GM23338 (cell line): ENCODE data around the gene PTPDC1. TPM values are rescaled to one million over a fixed set of nuclear protein-coding genes. Genes with fewer than 3 reads are reported as not detected.

Experiments
- ATAC-seq: fragments of 200-7000 bp; cut with Tn5 transposase; 3 replicates; pipeline ENCODE4 v1.9.1; 2020
- DNase-seq: peaks from one replicate; pipeline ENCODE4 v3.0.0-alpha.2; 2015; ENCODE audit warnings: low spot score
- H2AFZ ChIP-seq: fragments of 200-600 bp; sonication (generic); 2 replicates; pipeline ENCODE4 v1.8.0; 2016; ENCODE audit warnings: antibody characterized with exemption, mild to moderate bottlenecking, moderate library complexity
- H3F3A ChIP-seq: fragments of 200-600 bp; sonication (generic); replicated peaks from 2 replicates; pipeline ENCODE4 v1.8.0; 2017; ENCODE audit warnings: antibody characterized with exemption, mixed run types, low read depth
- H3K27ac ChIP-seq: fragments of 200-600 bp; sonication (generic); 2 replicates; pipeline ENCODE4 v1.6.1; 2016; ENCODE audit warnings: low read depth
- H3K27me3 ChIP-seq: fragments of 200-600 bp; sonication (generic); 2 replicates; pipeline ENCODE4 v1.8.0; 2016; ENCODE audit warnings: mild to moderate bottlenecking, mixed run types, moderate library complexity; ENCODE audit not compliant: insufficient read depth
- H3K36me3 ChIP-seq: fragments of 200-600 bp; sonication (generic); 2 replicates; pipeline ENCODE4 v1.8.0; 2016; ENCODE audit warnings: mild to moderate bottlenecking; ENCODE audit not compliant: insufficient read depth
- H3K4me1 ChIP-seq: fragments of 200-600 bp; sonication (generic); 2 replicates; pipeline ENCODE4 v1.8.0; 2016; ENCODE audit warnings: mild to moderate bottlenecking, moderate library complexity; ENCODE audit not compliant: insufficient read depth
- H3K4me2 ChIP-seq: fragments of 200-600 bp; sonication (generic); 2 replicates; pipeline ENCODE4 v1.7.1; 2017; ENCODE audit warnings: mixed run types
- H3K4me3 ChIP-seq: fragments of 200-600 bp; sonication (generic); 2 replicates; pipeline ENCODE4 v1.6.1; 2016; ENCODE audit warnings: mixed run types
- H3K79me2 ChIP-seq: fragments of 200-600 bp; sonication (generic); replicated peaks from 2 replicates; pipeline ENCODE4 v1.8.0; 2017; ENCODE audit warnings: mild to moderate bottlenecking; ENCODE audit not compliant: insufficient read depth
- H3K9me2 ChIP-seq: fragments of 200-600 bp; sonication (generic); 2 replicates; pipeline ENCODE4 v1.8.0; 2017; ENCODE audit not compliant: insufficient read depth
- H4K20me1 ChIP-seq: fragments of 200-600 bp; sonication (generic); replicated peaks from 2 replicates; pipeline ENCODE4 v1.8.0; 2017; ENCODE audit warnings: mild to moderate bottlenecking; ENCODE audit not compliant: insufficient read depth
- H3K27ac Mint-ChIP-seq: 2 replicates; pipeline ENCODE4 v1.8.0; 2020; ENCODE audit warnings: inconsistent platforms, mild to moderate bottlenecking, moderate library complexity, mixed read lengths
- H3K27me3 Mint-ChIP-seq: 3 replicates; pipeline ENCODE4 v1.8.0; 2022; ENCODE audit warnings: low read depth, mild to moderate bottlenecking, moderate library complexity, mixed read lengths, inconsistent platforms; ENCODE audit not compliant: insufficient read depth, poor library complexity
- H3K36me3 Mint-ChIP-seq: 3 replicates; pipeline ENCODE4 v1.8.0; 2021; ENCODE audit warnings: low read depth, mild to moderate bottlenecking, inconsistent platforms, moderate library complexity, mixed read lengths
- H3K4me1 Mint-ChIP-seq: 3 replicates; pipeline ENCODE4 v1.8.0; 2020; ENCODE audit warnings: mild to moderate bottlenecking, inconsistent platforms, mixed read lengths
- H3K4me3 Mint-ChIP-seq: 3 replicates; pipeline ENCODE4 v1.8.0; 2021; ENCODE audit warnings: moderate library complexity, mild to moderate bottlenecking, inconsistent platforms, mixed read lengths
- H3K9me3 Mint-ChIP-seq: 3 replicates; pipeline ENCODE4 v1.8.0; 2020; ENCODE audit warnings: moderate library complexity, mild to moderate bottlenecking, inconsistent platforms, mixed read lengths
- CREB1 ChIP-seq: fragments of 250-450 bp; sonication (Bioruptor Pico); IDR thresholded peaks from 2 replicates; pipeline ENCODE4 v1.5.0; 2020; ENCODE audit warnings: low read depth, mild to moderate bottlenecking, moderate library complexity
- EZH2 ChIP-seq: fragments of 200-600 bp; sonication (generic); IDR thresholded peaks from one replicate; pipeline ENCODE4 v1.8.0; 2017; ENCODE audit warnings: antibody characterized with exemption, mild to moderate bottlenecking, low read depth; ENCODE audit not compliant: unreplicated experiment
- EZH2phosphoT487 ChIP-seq: fragments of 200-600 bp; sonication (generic); IDR thresholded peaks from one replicate; pipeline ENCODE4 v1.8.1; 2018; ENCODE audit warnings: antibody characterized with exemption; ENCODE audit not compliant: unreplicated experiment
- JUNB ChIP-seq: IDR thresholded peaks from one replicate; pipeline ENCODE4 v1.6.1; 2016; ENCODE audit warnings: antibody characterized with exemption; ENCODE audit not compliant: unreplicated experiment
- NANOG ChIP-seq: IDR thresholded peaks from 2 replicates; pipeline ENCODE4 v1.6.1; 2016; ENCODE audit warnings: antibody characterized with exemption, borderline replicate concordance
- POLR2AphosphoS5 ChIP-seq: IDR thresholded peaks from 2 replicates; pipeline ENCODE4 v1.6.1; 2016; ENCODE audit warnings: antibody characterized with exemption, low read depth
- STAT1 ChIP-seq: IDR thresholded peaks from one replicate; pipeline ENCODE4 v1.6.1; 2016; ENCODE audit warnings: antibody characterized with exemption; ENCODE audit not compliant: unreplicated experiment
- ZNF114 ChIP-seq: fragments of 250-450 bp; sonication (Bioruptor Pico); IDR thresholded peaks from 2 replicates; pipeline ENCODE4 v1.5.0; 2020; ENCODE audit warnings: mild to moderate bottlenecking, moderate library complexity
- ZNF331 ChIP-seq: fragments of 250-450 bp; sonication (Bioruptor Pico); IDR thresholded peaks from 2 replicates; pipeline ENCODE4 v1.5.0; 2020; ENCODE audit warnings: low read depth, mild to moderate bottlenecking, moderate library complexity
- polyA plus RNA-seq: library from polyadenylated mRNA; unstranded; fragments of >200 nt; fragmentation: Nextera tagmentation; extraction: Ambion mirVana; gene quantifications from 2 replicates; pipeline ENCODE4 v1.2.1, GENCODE V29; 2016
- total RNA-seq: library from RNA; depleted of rRNA; stranded (reverse); fragments of >200 nt; shearing (Covaris generic); gene quantifications from 2 replicates; pipeline ENCODE4 v1.2.3, GENCODE V29; 2014
- TF ChIP-seq, protein P1 (sequence below): IDR thresholded peaks from one replicate; pipeline ENCODE4 v1.6.1; 2018; ENCODE audit warnings: antibody characterized with exemption; ENCODE audit not compliant: unreplicated experiment
- TF ChIP-seq, protein P2 (sequence below): IDR thresholded peaks from 2 replicates; pipeline ENCODE4 v1.6.1; 2016; ENCODE audit warnings: antibody characterized with exemption
- TF ChIP-seq, protein P3 (sequence below): fragments of 250-450 bp; sonication (Bioruptor Pico); IDR thresholded peaks from 2 replicates; pipeline ENCODE4 v1.5.0; 2020; ENCODE audit warnings: mild to moderate bottlenecking, moderate library complexity

The PTPDC1 gene
- total and polyA plus RNA-seq, 2 experiments from 2014 or later = 4.3 to 10.6 TPM

DNA sequence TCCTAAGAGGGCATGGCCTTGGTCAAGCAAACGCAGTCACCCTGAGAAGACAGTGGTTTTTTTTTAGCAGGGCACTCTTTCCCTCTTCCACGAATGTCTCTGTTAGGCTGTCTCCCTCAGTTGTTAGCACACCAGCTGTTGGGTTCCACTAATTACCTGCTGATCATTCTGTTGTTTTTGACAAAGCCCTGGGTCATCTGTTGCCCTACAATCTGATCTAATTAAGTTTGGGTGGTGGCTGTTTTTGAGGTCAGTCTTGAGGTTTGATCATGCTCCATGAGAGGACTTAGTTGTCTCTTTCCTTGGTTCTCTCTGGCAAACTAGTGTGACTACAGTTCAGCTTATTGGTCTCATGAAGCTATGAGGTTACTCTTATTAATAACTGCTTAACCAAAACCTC lies 5.0 kb upstream of the PTPDC1 start:
- Histone ChIP-seq H4K20me1 (no peaks in the 10 kb centered on the region), H3K4me3 (no peak overlapping the region), H3K27me3 (no peaks in the 10 kb centered on the region), H3K4me1 (no peaks in the 10 kb centered on the region), H3K4me2 (no peak overlapping the region), H3K36me3 (no peaks in the 10 kb centered on the region), H3K27ac (no peak overlapping the region), H3K79me2 (no peaks in the 10 kb centered on the region), H2AFZ (no peak overlapping the region), H3F3A (no peaks in the 10 kb centered on the region), H3K9me2 (no peaks in the 10 kb centered on the region)
- Mint-ChIP-seq H3K36me3 (no peaks in the 10 kb centered on the region), H3K4me3 (no peak overlapping the region), H3K27me3 (no peaks in the 10 kb centered on the region), H3K9me3 (no peaks in the 10 kb centered on the region), H3K4me1 (peaks cover 8% of the 10 kb centered on the region), H3K27ac (no peak overlapping the region)
- no peak for ATAC-seq
- TF ChIP-seq NANOG = no peak
- no peak for TF ChIP-seq POLR2AphosphoS5
- no peak for TF ChIP-seq EZH2
- no peak for TF ChIP-seq ZNF114 (CRISPR knock-in tag)
- TF ChIP-seq JUNB = no peak
- TF ChIP-seq STAT1 = no peak
- TF ChIP-seq, protein P1, sequence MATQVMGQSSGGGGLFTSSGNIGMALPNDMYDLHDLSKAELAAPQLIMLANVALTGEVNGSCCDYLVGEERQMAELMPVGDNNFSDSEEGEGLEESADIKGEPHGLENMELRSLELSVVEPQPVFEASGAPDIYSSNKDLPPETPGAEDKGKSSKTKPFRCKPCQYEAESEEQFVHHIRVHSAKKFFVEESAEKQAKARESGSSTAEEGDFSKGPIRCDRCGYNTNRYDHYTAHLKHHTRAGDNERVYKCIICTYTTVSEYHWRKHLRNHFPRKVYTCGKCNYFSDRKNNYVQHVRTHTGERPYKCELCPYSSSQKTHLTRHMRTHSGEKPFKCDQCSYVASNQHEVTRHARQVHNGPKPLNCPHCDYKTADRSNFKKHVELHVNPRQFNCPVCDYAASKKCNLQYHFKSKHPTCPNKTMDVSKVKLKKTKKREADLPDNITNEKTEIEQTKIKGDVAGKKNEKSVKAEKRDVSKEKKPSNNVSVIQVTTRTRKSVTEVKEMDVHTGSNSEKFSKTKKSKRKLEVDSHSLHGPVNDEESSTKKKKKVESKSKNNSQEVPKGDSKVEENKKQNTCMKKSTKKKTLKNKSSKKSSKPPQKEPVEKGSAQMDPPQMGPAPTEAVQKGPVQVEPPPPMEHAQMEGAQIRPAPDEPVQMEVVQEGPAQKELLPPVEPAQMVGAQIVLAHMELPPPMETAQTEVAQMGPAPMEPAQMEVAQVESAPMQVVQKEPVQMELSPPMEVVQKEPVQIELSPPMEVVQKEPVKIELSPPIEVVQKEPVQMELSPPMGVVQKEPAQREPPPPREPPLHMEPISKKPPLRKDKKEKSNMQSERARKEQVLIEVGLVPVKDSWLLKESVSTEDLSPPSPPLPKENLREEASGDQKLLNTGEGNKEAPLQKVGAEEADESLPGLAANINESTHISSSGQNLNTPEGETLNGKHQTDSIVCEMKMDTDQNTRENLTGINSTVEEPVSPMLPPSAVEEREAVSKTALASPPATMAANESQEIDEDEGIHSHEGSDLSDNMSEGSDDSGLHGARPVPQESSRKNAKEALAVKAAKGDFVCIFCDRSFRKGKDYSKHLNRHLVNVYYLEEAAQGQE = no peak
- TF ChIP-seq, protein P2, sequence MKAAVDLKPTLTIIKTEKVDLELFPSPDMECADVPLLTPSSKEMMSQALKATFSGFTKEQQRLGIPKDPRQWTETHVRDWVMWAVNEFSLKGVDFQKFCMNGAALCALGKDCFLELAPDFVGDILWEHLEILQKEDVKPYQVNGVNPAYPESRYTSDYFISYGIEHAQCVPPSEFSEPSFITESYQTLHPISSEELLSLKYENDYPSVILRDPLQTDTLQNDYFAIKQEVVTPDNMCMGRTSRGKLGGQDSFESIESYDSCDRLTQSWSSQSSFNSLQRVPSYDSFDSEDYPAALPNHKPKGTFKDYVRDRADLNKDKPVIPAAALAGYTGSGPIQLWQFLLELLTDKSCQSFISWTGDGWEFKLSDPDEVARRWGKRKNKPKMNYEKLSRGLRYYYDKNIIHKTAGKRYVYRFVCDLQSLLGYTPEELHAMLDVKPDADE = no peak
- TF ChIP-seq EZH2phosphoT487 = no peak
- TF ChIP-seq, protein P3, sequence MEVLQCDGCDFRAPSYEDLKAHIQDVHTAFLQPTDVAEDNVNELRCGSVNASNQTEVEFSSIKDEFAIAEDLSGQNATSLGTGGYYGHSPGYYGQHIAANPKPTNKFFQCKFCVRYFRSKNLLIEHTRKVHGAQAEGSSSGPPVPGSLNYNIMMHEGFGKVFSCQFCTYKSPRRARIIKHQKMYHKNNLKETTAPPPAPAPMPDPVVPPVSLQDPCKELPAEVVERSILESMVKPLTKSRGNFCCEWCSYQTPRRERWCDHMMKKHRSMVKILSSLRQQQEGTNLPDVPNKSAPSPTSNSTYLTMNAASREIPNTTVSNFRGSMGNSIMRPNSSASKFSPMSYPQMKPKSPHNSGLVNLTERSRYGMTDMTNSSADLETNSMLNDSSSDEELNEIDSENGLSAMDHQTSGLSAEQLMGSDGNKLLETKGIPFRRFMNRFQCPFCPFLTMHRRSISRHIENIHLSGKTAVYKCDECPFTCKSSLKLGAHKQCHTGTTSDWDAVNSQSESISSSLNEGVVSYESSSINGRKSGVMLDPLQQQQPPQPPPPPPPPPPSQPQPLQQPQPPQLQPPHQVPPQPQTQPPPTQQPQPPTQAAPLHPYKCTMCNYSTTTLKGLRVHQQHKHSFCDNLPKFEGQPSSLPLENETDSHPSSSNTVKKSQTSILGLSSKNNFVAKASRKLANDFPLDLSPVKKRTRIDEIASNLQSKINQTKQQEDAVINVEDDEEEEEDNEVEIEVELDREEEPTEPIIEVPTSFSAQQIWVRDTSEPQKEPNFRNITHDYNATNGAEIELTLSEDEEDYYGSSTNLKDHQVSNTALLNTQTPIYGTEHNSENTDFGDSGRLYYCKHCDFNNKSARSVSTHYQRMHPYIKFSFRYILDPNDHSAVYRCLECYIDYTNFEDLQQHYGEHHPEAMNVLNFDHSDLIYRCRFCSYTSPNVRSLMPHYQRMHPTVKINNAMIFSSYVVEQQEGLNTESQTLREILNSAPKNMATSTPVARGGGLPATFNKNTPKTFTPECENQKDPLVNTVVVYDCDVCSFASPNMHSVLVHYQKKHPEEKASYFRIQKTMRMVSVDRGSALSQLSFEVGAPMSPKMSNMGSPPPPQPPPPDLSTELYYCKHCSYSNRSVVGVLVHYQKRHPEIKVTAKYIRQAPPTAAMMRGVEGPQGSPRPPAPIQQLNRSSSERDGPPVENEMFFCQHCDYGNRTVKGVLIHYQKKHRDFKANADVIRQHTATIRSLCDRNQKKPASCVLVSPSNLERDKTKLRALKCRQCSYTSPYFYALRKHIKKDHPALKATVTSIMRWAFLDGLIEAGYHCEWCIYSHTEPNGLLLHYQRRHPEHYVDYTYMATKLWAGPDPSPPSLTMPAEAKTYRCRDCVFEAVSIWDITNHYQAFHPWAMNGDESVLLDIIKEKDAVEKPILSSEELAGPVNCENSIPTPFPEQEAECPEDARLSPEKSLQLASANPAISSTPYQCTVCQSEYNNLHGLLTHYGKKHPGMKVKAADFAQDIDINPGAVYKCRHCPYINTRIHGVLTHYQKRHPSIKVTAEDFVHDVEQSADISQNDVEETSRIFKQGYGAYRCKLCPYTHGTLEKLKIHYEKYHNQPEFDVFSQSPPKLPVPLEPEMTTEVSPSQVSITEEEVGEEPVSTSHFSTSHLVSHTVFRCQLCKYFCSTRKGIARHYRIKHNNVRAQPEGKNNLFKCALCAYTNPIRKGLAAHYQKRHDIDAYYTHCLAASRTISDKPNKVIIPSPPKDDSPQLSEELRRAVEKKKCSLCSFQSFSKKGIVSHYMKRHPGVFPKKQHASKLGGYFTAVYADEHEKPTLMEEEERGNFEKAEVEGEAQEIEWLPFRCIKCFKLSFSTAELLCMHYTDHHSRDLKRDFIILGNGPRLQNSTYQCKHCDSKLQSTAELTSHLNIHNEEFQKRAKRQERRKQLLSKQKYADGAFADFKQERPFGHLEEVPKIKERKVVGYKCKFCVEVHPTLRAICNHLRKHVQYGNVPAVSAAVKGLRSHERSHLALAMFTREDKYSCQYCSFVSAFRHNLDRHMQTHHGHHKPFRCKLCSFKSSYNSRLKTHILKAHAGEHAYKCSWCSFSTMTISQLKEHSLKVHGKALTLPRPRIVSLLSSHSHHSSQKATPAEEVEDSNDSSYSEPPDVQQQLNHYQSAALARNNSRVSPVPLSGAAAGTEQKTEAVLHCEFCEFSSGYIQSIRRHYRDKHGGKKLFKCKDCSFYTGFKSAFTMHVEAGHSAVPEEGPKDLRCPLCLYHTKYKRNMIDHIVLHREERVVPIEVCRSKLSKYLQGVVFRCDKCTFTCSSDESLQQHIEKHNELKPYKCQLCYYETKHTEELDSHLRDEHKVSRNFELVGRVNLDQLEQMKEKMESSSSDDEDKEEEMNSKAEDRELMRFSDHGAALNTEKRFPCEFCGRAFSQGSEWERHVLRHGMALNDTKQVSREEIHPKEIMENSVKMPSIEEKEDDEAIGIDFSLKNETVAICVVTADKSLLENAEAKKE (CRISPR knock-in tag) = no peak
- TF ChIP-seq ZNF331 = no peak
- TF ChIP-seq CREB1 (CRISPR knock-in tag) = no peak
- no peak for DNase-seq
